Thyroid gland (tissue), 4 donors: ENCODE data around the gene FANCC. TPM values are rescaled to one million over a fixed set of nuclear protein-coding genes. Genes with fewer than 3 reads are reported as not detected.

Source experiments
- DNase-seq, 2 donors: peaks; one replicate each; pipeline ENCODE4 v3.0.0-alpha.2; 2019
- H3K27ac ChIP-seq, 3 donors: fragments of 200-600 bp; sonication (generic); 1 replicate in 2 of 3; 2 replicates in 1 of 3; pipeline ENCODE4 v1.5.1; 2016 to 2019; ENCODE audit warnings: mild to moderate bottlenecking in 1 of 3, moderate library complexity in 1 of 3
- H3K27me3 ChIP-seq: fragments of 200-600 bp; sonication (generic); one replicate; pipeline ENCODE4 v1.5.1; 2019
- H3K36me3 ChIP-seq, 2 donors: fragments of 200-600 bp; sonication (generic); one replicate each; pipeline ENCODE4 v1.5.1; 2016 to 2019
- H3K4me1 ChIP-seq, 2 donors: fragments of 200-600 bp; sonication (generic); one replicate each; pipeline ENCODE4 v1.5.1; 2017 to 2019
- H3K4me3 ChIP-seq, 3 donors: fragments of 200-600 bp; sonication (generic); replicated peaks in 1 of 3; 1 replicate in 2 of 3; 2 replicates in 1 of 3; pipeline ENCODE4 v1.5.1; 2016; ENCODE audit warnings: mild to moderate bottlenecking in 1 of 3
- H3K9me3 ChIP-seq: fragments of 200-600 bp; sonication (generic); one replicate; pipeline ENCODE4 v1.5.1; 2017
- POLR2A ChIP-seq, 2 donors: fragments of 450-650 bp; IDR thresholded peaks; one replicate each; pipeline ENCODE4 v1.6.1; 2017; ENCODE audit warnings: antibody characterized with exemption in 2 of 2, mild to moderate bottlenecking in 2 of 2, moderate library complexity in 1 of 2
- WGBS, 2 donors: methylation state at CpG; one replicate each; pipeline ENCODE4 v1.1.5; 2017; 5-methylcytosine and 5-hydroxymethylcytosine counted together
- intact Hi-C: fragments of 100-400 bp; cut with DNase I; formaldehyde crosslinking; loops from one replicate; pipeline ENCODE4 v1.15.1; 2023
- total RNA-seq, 4 donors: library from RNA; depleted of rRNA; stranded (reverse); fragments of >200 nt; gene quantifications; one replicate each; pipeline ENCODE4 v1.2.3, GENCODE V29; 2016
- TF ChIP-seq, protein P1 (sequence below), 6 experiments: fragments of 200-600 bp in 3 of 6; fragments of 450-650 bp in 3 of 6; sonication (generic) in 3 of 6; IDR thresholded peaks; one replicate each; pipeline ENCODE4 v1.5.1; 2016 to 2019; ENCODE audit warnings: antibody characterized with exemption in 6 of 6, mild to moderate bottlenecking in 2 of 6, inconsistent platforms in 1 of 6, moderate library complexity in 1 of 6

Gene FANCC
- total RNA-seq, 4 donors from 2014 or later: 13.9 to 15.0 (median 14.2) TPM

GRCh38 chr9:95156074-95156473, 161.4 kb downstream of the FANCC start:
- Histone ChIP-seq H3K9me3 (no peaks in the 10 kb centered on the region), H3K4me1 (peaks cover 6 to 8% of the 10 kb centered on the region in 2 donors), H3K27ac (no peak overlapping the region), H3K4me3 (no peak overlapping the region), H3K36me3 (no peaks in the 10 kb centered on the region), H3K27me3 (no peaks in the 10 kb centered on the region)
- no peak for DNase-seq
- 96 to 99% methylated on average over 2 of the region's 2 CpGs for WGBS, 2 donors
- intact Hi-C loops: no loop called here
- TF ChIP-seq, protein P1, sequence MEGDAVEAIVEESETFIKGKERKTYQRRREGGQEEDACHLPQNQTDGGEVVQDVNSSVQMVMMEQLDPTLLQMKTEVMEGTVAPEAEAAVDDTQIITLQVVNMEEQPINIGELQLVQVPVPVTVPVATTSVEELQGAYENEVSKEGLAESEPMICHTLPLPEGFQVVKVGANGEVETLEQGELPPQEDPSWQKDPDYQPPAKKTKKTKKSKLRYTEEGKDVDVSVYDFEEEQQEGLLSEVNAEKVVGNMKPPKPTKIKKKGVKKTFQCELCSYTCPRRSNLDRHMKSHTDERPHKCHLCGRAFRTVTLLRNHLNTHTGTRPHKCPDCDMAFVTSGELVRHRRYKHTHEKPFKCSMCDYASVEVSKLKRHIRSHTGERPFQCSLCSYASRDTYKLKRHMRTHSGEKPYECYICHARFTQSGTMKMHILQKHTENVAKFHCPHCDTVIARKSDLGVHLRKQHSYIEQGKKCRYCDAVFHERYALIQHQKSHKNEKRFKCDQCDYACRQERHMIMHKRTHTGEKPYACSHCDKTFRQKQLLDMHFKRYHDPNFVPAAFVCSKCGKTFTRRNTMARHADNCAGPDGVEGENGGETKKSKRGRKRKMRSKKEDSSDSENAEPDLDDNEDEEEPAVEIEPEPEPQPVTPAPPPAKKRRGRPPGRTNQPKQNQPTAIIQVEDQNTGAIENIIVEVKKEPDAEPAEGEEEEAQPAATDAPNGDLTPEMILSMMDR (IDR thresholded peaks at IDR 0.05): no peak
- no peak for TF ChIP-seq POLR2A (IDR thresholded peaks at IDR 0.05)

DNA sequence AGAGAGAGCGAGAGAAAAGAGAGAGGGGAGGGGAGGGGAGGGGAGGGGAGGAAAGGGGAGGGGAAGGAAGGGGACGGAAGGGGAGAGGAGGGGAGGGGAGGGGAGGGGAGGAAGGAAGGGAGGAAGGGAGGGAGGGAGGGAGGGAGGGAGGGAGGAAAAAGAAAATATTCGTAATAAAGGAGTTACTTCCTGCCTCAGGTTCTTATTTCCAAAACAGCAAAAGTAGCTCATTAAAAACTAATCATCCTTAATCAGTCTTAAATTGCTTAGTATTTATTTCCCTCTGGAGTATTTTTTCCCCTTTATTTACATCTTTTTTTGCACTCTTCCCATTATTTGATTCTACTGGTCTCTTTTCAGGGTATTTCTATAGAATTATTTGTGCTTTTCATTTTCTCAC, 162.3 kb downstream of the FANCC start:
- Histone ChIP-seq H3K9me3 (no peaks in the 10 kb centered on the region), H3K27me3 (no peaks in the 10 kb centered on the region), H3K4me1 (peaks cover 6 to 8% of the 10 kb centered on the region in 2 donors), H3K36me3 (no peaks in the 10 kb centered on the region), H3K27ac (no peak overlapping the region), H3K4me3 (no peak overlapping the region)
- TF ChIP-seq POLR2A (IDR thresholded peaks at IDR 0.05): no peak
- TF ChIP-seq, protein P1 (IDR thresholded peaks at IDR 0.05): no peak
- DNase-seq: no peak
- 51 to 59% methylated on average over 3 of the region's 3 CpGs for WGBS, 2 donors
- intact Hi-C loops: no loop called here

DNA sequence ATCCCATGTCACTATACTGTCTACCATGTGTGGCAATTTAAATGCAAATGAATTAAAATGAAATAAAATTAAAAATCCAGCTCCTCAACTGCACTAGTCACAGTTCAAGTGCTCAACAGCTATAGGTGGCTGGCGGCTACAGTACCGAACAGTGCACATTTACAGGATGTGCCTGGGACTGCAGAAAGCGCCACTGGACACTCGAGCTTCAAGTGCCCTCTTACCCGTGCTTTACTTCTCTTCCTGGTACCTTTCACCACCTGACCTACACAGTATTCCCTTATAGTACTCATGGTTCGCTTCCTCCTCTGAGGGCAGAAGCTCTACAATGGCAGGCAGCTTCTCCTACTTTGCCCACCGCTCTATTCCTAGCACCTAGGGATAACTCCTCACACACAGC, 166.6 kb downstream of the FANCC start:
- H3K27ac ChIP-seq: no peak overlapping the region
- 52 to 66% methylated on average over 7 of the region's 7 CpGs for WGBS, 2 donors
- DNase-seq: peak; percentile 46 to 62

GRCh38 chr9:95148208-95148520, 169.3 kb downstream of the FANCC start:
- H3K4me1 ChIP-seq: peaks cover 0 to 4% of the 10 kb centered on the region in 2 donors
- no peaks in the 10 kb centered on the region for H3K27me3 ChIP-seq
- 40 to 58% methylated on average over 2 of the region's 2 CpGs for WGBS, 2 donors
- no peak overlapping the region for H3K4me3 ChIP-seq
- intact Hi-C loops: no loop called here
- H3K9me3 ChIP-seq: no peaks in the 10 kb centered on the region
- no peaks in the 10 kb centered on the region for H3K36me3 ChIP-seq
- no peak for DNase-seq
- H3K27ac ChIP-seq: no peak overlapping the region
- TF ChIP-seq, protein P1 (IDR thresholded peaks at IDR 0.05): no peak
- no peak for TF ChIP-seq POLR2A (IDR thresholded peaks at IDR 0.05)

More for the DNA sequence above, 166.6 kb downstream of the FANCC start:
- Histone ChIP-seq H3K27me3 (no peaks in the 10 kb centered on the region), H3K4me1 (peaks cover 0 to 4% of the 10 kb centered on the region in 2 donors), H3K9me3 (no peaks in the 10 kb centered on the region), H3K36me3 (no peaks in the 10 kb centered on the region), H3K4me3 (no peak overlapping the region)
- TF ChIP-seq POLR2A (IDR thresholded peaks at IDR 0.05): no peak
- TF ChIP-seq, protein P1 (IDR thresholded peaks at IDR 0.05): no peak
- intact Hi-C loops: no loop called here

GRCh38 chr9:95147452-95148207, 169.9 kb downstream of the FANCC start:
- Histone ChIP-seq H3K4me1 (peaks cover 0 to 4% of the 10 kb centered on the region in 2 donors), H3K36me3 (no peaks in the 10 kb centered on the region), H3K9me3 (no peaks in the 10 kb centered on the region), H3K27ac (no peak overlapping the region), H3K4me3 (no peak overlapping the region), H3K27me3 (no peaks in the 10 kb centered on the region)
- no peak for DNase-seq
- 62 to 67% methylated on average over 7 of the region's 7 CpGs for WGBS, 2 donors
- intact Hi-C loops: no loop called here
- TF ChIP-seq POLR2A (IDR thresholded peaks at IDR 0.05): no peak
- TF ChIP-seq, protein P1 (IDR thresholded peaks at IDR 0.05): no peak
